Neuron (in vitro differentiated cells): ENCODE results near the gene UBE4B.
"Not testable (repeated sequence)": the region's sequence is repeated elsewhere in the genome, so short reads cannot be mapped to it uniquely, and the experiment has no call there.

Experiments
- H2AFZ ChIP-seq: one replicate; pipeline ENCODE4 v1.6.1; 2013; ENCODE audit warnings: low read depth, mild to moderate bottlenecking, inconsistent platforms, low read length, moderate library complexity
- H3K27me3 ChIP-seq: one replicate; pipeline ENCODE4 v1.6.1; 2013; ENCODE audit warnings: low read length; ENCODE audit not compliant: insufficient read depth
- H3K36me3 ChIP-seq: one replicate; pipeline ENCODE4 v1.6.1; 2013; ENCODE audit warnings: low read length; ENCODE audit not compliant: insufficient read depth
- H3K4me1 ChIP-seq: one replicate; pipeline ENCODE4 v1.6.1; 2013; ENCODE audit warnings: low read length; ENCODE audit not compliant: insufficient read depth
- H3K4me3 ChIP-seq: 2 replicates; pipeline ENCODE4 v1.5.1; 2013; ENCODE audit warnings: mild to moderate bottlenecking, low read length, moderate library complexity
- H3K9me3 ChIP-seq: one replicate; pipeline ENCODE4 v1.6.1; 2013; ENCODE audit warnings: low read length

UBE4B gene

GRCh38 chr1:10084045-10084444 is 51.3 kb downstream of the UBE4B start:
- H2AFZ ChIP-seq = no peak overlapping the region
- peaks cover 9% of the 10 kb centered on the region for H3K9me3 ChIP-seq
- no peaks in the 10 kb centered on the region for H3K27me3 ChIP-seq
- peaks cover 6% of the 10 kb centered on the region for H3K36me3 ChIP-seq
- peaks cover 11% of the 10 kb centered on the region for H3K4me1 ChIP-seq
- no peak overlapping the region for H3K4me3 ChIP-seq

GRCh38 chr1:10085076-10085475 is 52.3 kb downstream of the UBE4B start:
- Histone ChIP-seq H2AFZ (no peak overlapping the region), H3K4me1 (peaks cover 11% of the 10 kb centered on the region), H3K4me3 (no peak overlapping the region), H3K27me3 (no peaks in the 10 kb centered on the region), H3K36me3 (peaks cover 6% of the 10 kb centered on the region), H3K9me3 (peaks cover 9% of the 10 kb centered on the region)

- Histone ChIP-seq H3K4me1 (peaks cover 11% of the 10 kb centered on the region), H3K9me3 (peaks cover 6% of the 10 kb centered on the region), H3K27me3 (no peaks in the 10 kb centered on the region), H2AFZ (no peak overlapping the region), H3K4me3 (no peak overlapping the region), H3K36me3 (peaks cover 3% of the 10 kb centered on the region)
Observed at GRCh38 chr1:10087210-10087609, 54.5 kb downstream of the UBE4B start.

GRCh38 chr1:10101929-10102328 is 69.2 kb downstream of the UBE4B start:
- Histone ChIP-seq H3K27me3 (no peaks in the 10 kb centered on the region), H3K36me3 (peaks cover 61% of the 10 kb centered on the region), H2AFZ (no peak overlapping the region), H3K4me3 (no peak overlapping the region), H3K4me1 (no peaks in the 10 kb centered on the region), H3K9me3 (no peaks in the 10 kb centered on the region)

- Histone ChIP-seq H3K4me3 (no peak overlapping the region), H3K9me3 (no peaks in the 10 kb centered on the region), H2AFZ (no peak overlapping the region), H3K27me3 (no peaks in the 10 kb centered on the region), H3K36me3 (peaks cover 62% of the 10 kb centered on the region), H3K4me1 (no peaks in the 10 kb centered on the region)
Observed at GRCh38 chr1:10103193-10103592, 70.4 kb downstream of the UBE4B start.

- Histone ChIP-seq H3K4me3 (no peak overlapping the region), H3K27me3 (no peaks in the 10 kb centered on the region), H3K4me1 (no peaks in the 10 kb centered on the region), H3K36me3 (peaks cover 62% of the 10 kb centered on the region), H2AFZ (no peak overlapping the region), H3K9me3 (no peaks in the 10 kb centered on the region)
Observed at GRCh38 chr1:10104834-10105233, 72.1 kb downstream of the UBE4B start.

- Histone ChIP-seq H3K36me3 (peaks cover 63% of the 10 kb centered on the region), H3K27me3 (no peaks in the 10 kb centered on the region), H3K4me3 (no peak overlapping the region), H3K9me3 (no peaks in the 10 kb centered on the region), H3K4me1 (no peaks in the 10 kb centered on the region), H2AFZ (no peak overlapping the region)
Observed at GRCh38 chr1:10105484-10105883, 72.7 kb downstream of the UBE4B start.

GRCh38 chr1:10106241-10106640 is 73.5 kb downstream of the UBE4B start:
- no peaks in the 10 kb centered on the region for H3K4me1 ChIP-seq
- no peaks in the 10 kb centered on the region for H3K9me3 ChIP-seq
- no peak overlapping the region for H2AFZ ChIP-seq
- H3K4me3 ChIP-seq = no peak overlapping the region
- H3K27me3 ChIP-seq = no peaks in the 10 kb centered on the region
- H3K36me3 ChIP-seq = peaks cover 61% of the 10 kb centered on the region

- no peaks in the 10 kb centered on the region for H3K27me3 ChIP-seq
Observed at GRCh38 chr1:10106756-10107475, 74.2 kb downstream of the UBE4B start.

GRCh38 chr1:10107476-10107847 is 74.7 kb downstream of the UBE4B start:
- not testable (repeated sequence) for H3K27me3 ChIP-seq, H3K4me1 ChIP-seq, H3K9me3 ChIP-seq, H2AFZ ChIP-seq, H3K4me3 ChIP-seq
- peaks cover 55% of the 10 kb centered on the region for H3K36me3 ChIP-seq

More at GRCh38 chr1:10106756-10107475, 74.2 kb downstream of the UBE4B start:
- H3K9me3 ChIP-seq = no peaks in the 10 kb centered on the region
- H3K4me3 ChIP-seq = no peak overlapping the region
- H2AFZ ChIP-seq = no peak overlapping the region
- H3K4me1 ChIP-seq = no peaks in the 10 kb centered on the region
- peaks cover 57% of the 10 kb centered on the region for H3K36me3 ChIP-seq

GRCh38 chr1:10108134-10108663 is 75.4 kb downstream of the UBE4B start:
- H3K27me3 ChIP-seq = no peaks in the 10 kb centered on the region
- no peak overlapping the region for H2AFZ ChIP-seq
- H3K36me3 ChIP-seq = peaks cover 48% of the 10 kb centered on the region
- no peaks in the 10 kb centered on the region for H3K4me1 ChIP-seq
- no peaks in the 10 kb centered on the region for H3K9me3 ChIP-seq
- no peak overlapping the region for H3K4me3 ChIP-seq

- peaks cover 40% of the 10 kb centered on the region for H3K36me3 ChIP-seq
- H3K9me3 ChIP-seq = no peaks in the 10 kb centered on the region
- no peak overlapping the region for H3K4me3 ChIP-seq
- no peak overlapping the region for H2AFZ ChIP-seq
- no peaks in the 10 kb centered on the region for H3K4me1 ChIP-seq
- H3K27me3 ChIP-seq = no peaks in the 10 kb centered on the region
Observed at GRCh38 chr1:10108948-10109708, 76.4 kb downstream of the UBE4B start.

GRCh38 chr1:10113501-10113900 is 80.7 kb downstream of the UBE4B start:
- Histone ChIP-seq H3K4me1 (no peaks in the 10 kb centered on the region), H3K27me3 (no peaks in the 10 kb centered on the region), H3K4me3 (no peak overlapping the region), H3K36me3 (peaks cover 26% of the 10 kb centered on the region), H2AFZ (no peak overlapping the region), H3K9me3 (no peaks in the 10 kb centered on the region)
